Measurements from ENCODE around the gene PVALB. TPM values are rescaled to one million over a fixed set of nuclear protein-coding genes. Genes with fewer than 3 reads are reported as not detected.

Gene PVALB
- total and polyA plus RNA-seq, 2 experiments from 2014 or later = not detected

DNA sequence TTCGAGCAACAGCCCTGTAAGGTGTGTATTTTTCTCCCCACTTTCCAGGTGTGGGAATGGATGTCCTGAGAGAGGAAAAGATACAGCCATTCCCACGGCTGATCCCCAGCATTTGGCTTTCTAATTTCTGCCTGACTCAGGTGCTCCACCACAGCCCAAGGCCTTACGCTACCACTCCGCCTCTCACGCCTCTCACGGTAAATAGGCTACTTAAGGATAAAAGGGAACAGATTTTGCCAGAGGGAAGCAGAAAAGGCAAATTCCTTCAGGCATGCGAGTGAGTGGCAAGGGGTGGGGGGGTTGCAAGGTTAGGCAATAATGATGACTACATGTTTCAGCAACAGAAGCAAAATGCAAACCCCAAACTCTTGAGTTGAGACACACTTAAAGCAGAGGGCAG is 9.2 kb downstream of the PVALB start:
- no peaks in the 10 kb centered on the region for H3K9me2 ChIP-seq (replicated peaks; ENCODE audit: insufficient read depth)
- H3K79me2 ChIP-seq = no peaks in the 10 kb centered on the region
- H3K4me2 ChIP-seq = no peak overlapping the region
- no peak overlapping the region for H3K27ac ChIP-seq
- H3K9me3 ChIP-seq (ENCODE audit: low read depth) = no peaks in the 10 kb centered on the region
- no peak overlapping the region for H3K4me3 ChIP-seq
- no peak for DNase-seq (ENCODE audit: low spot score)
- TF ChIP-seq CTCF (IDR thresholded peaks at IDR 0.05; ENCODE audit: poor library complexity) (no peak), EZH2phosphoT487 (IDR thresholded peaks at IDR 0.05; ENCODE audit: low read depth, severe bottlenecking, unreplicated experiment) (no peak), EZH2 (IDR thresholded peaks at IDR 0.05; ENCODE audit: borderline replicate concordance) (no peak)
- no peaks in the 10 kb centered on the region for H3K36me3 ChIP-seq (replicated peaks; ENCODE audit: insufficient read depth, low read depth)
- no peaks in the 10 kb centered on the region for H4K20me1 ChIP-seq (ENCODE audit: insufficient read depth, poor library complexity, severe bottlenecking)
- H2AFZ ChIP-seq = no peak overlapping the region
- 64% methylated on average over 7 of the region's 7 CpGs for WGBS (ENCODE audit: low lambda C conversion rate, missing lambda C conversion rate)
- H3K27me3 ChIP-seq = peaks cover 11% of the 10 kb centered on the region
- H3K4me1 ChIP-seq (ENCODE audit: insufficient read depth) = no peaks in the 10 kb centered on the region

- WGBS (ENCODE audit: low lambda C conversion rate, missing lambda C conversion rate) = 80% methylated on average over 6 of the region's 6 CpGs
- H3K9me2 ChIP-seq (replicated peaks; ENCODE audit: insufficient read depth) = no peaks in the 10 kb centered on the region
- H3K9me3 ChIP-seq (ENCODE audit: low read depth) = no peaks in the 10 kb centered on the region
- DNase-seq (ENCODE audit: low spot score) = no peak
- H3K4me3 ChIP-seq = no peak overlapping the region
- H2AFZ ChIP-seq = no peak overlapping the region
- H3K36me3 ChIP-seq (replicated peaks; ENCODE audit: insufficient read depth, low read depth) = no peaks in the 10 kb centered on the region
- no peaks in the 10 kb centered on the region for H3K4me1 ChIP-seq (ENCODE audit: insufficient read depth)
- no peaks in the 10 kb centered on the region for H3K79me2 ChIP-seq
- H3K27ac ChIP-seq = no peak overlapping the region
- peaks cover 9% of the 10 kb centered on the region for H3K27me3 ChIP-seq
- no peaks in the 10 kb centered on the region for H4K20me1 ChIP-seq (ENCODE audit: insufficient read depth, poor library complexity, severe bottlenecking)
- H3K4me2 ChIP-seq = no peak overlapping the region
- no peak for TF ChIP-seq CTCF (IDR thresholded peaks at IDR 0.05; ENCODE audit: poor library complexity)
- TF ChIP-seq EZH2 (IDR thresholded peaks at IDR 0.05; ENCODE audit: borderline replicate concordance) = no peak
- TF ChIP-seq EZH2phosphoT487 (IDR thresholded peaks at IDR 0.05; ENCODE audit: low read depth, severe bottlenecking, unreplicated experiment) = no peak
Measured at GRCh38 chr22:36806835-36807234, 10.0 kb downstream of the PVALB start.

DNA sequence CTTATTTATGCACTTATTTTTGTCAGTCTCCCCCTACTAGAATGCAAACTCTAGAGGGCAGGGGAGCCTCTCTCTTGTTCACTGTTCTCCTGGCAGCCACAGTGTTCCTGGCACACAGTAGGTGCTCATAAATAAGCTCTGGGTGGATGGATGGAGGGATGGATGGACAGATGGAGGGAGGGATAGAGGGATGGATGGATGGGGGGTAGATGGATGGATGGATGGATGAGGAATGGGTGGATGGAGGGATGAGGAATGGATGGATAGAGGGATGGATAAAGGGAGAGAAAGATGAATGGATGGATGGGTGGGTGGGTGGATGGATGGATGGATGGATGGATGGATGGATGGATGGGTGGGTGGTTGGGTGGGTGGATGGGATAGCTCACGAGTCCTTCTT is 13.5 kb downstream of the PVALB start:
- Histone ChIP-seq H4K20me1 (ENCODE audit: insufficient read depth, poor library complexity, severe bottlenecking) (no peaks in the 10 kb centered on the region), H3K9me3 (ENCODE audit: low read depth) (no peaks in the 10 kb centered on the region), H3K4me1 (ENCODE audit: insufficient read depth) (no peaks in the 10 kb centered on the region), H3K9me2 (replicated peaks; ENCODE audit: insufficient read depth) (no peaks in the 10 kb centered on the region), H3K27ac (no peak overlapping the region), H3K79me2 (no peaks in the 10 kb centered on the region), H3K27me3 (peaks cover 9% of the 10 kb centered on the region), H3K4me3 (no peak overlapping the region), H2AFZ (no peak overlapping the region), H3K36me3 (replicated peaks; ENCODE audit: insufficient read depth, low read depth) (no peaks in the 10 kb centered on the region), H3K4me2 (no peak overlapping the region)
- WGBS (ENCODE audit: low lambda C conversion rate, missing lambda C conversion rate) = 100% methylated on average over 1 of the region's 1 CpG
- no peak for DNase-seq (ENCODE audit: low spot score)
- TF ChIP-seq CTCF (IDR thresholded peaks at IDR 0.05; ENCODE audit: poor library complexity) = no peak
- TF ChIP-seq EZH2phosphoT487 (IDR thresholded peaks at IDR 0.05; ENCODE audit: low read depth, severe bottlenecking, unreplicated experiment) = no peak
- TF ChIP-seq EZH2 (IDR thresholded peaks at IDR 0.05; ENCODE audit: borderline replicate concordance) = no peak

DNA sequence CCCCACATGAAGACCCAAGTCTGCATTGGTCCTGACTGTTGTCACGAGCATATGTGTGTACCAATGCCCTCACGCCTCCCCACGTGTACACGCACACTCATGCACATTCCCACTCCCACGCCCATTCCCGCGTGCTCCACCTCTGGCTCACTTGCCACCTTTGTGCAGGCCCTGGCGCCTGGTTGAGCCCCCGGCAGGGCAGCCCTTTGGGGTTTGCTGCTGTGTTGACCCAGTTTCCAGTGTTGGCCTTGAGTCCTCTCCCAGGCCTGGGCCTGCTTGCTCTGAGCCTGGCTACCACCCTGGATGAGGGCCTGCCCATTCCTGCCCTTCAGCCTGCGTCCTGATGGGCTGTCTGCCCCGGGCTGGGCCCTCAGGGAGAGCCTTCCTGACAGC is 18.2 kb downstream of the PVALB start:
- WGBS (ENCODE audit: low lambda C conversion rate, missing lambda C conversion rate) = 90% methylated on average over 11 of the region's 11 CpGs
- no peak for TF ChIP-seq CTCF (IDR thresholded peaks at IDR 0.05; ENCODE audit: poor library complexity)
- TF ChIP-seq EZH2 (IDR thresholded peaks at IDR 0.05; ENCODE audit: borderline replicate concordance) = no peak
- no peak for TF ChIP-seq EZH2phosphoT487 (IDR thresholded peaks at IDR 0.05; ENCODE audit: low read depth, severe bottlenecking, unreplicated experiment)
- no peak overlapping the region for H3K4me2 ChIP-seq

More for the DNA sequence above, 18.2 kb downstream of the PVALB start:
- H3K4me1 ChIP-seq (ENCODE audit: insufficient read depth) = no peaks in the 10 kb centered on the region
- H3K27ac ChIP-seq = no peak overlapping the region
- no peaks in the 10 kb centered on the region for H3K79me2 ChIP-seq
- no peak overlapping the region for H3K4me3 ChIP-seq
- H3K9me3 ChIP-seq (ENCODE audit: low read depth) = no peaks in the 10 kb centered on the region
- H3K27me3 ChIP-seq = no peaks in the 10 kb centered on the region
- no peak overlapping the region for H2AFZ ChIP-seq
- H3K36me3 ChIP-seq (replicated peaks; ENCODE audit: insufficient read depth, low read depth) = no peaks in the 10 kb centered on the region
- DNase-seq (ENCODE audit: low spot score) = no peak
- H4K20me1 ChIP-seq (ENCODE audit: insufficient read depth, poor library complexity, severe bottlenecking) = no peaks in the 10 kb centered on the region
- no peaks in the 10 kb centered on the region for H3K9me2 ChIP-seq (replicated peaks; ENCODE audit: insufficient read depth)

Measured in hepatocyte (in vitro differentiated cells).